GM23338 (cell line): ENCODE measurements around the gene TIMM44. TPM values are rescaled to one million over a fixed set of nuclear protein-coding genes. Genes with fewer than 3 reads are reported as not detected.

Experiments
- ATAC-seq: fragments of 200-7000 bp; cut with Tn5 transposase; 3 replicates; pipeline ENCODE4 v1.9.1; 2020
- DNase-seq: peaks from one replicate; pipeline ENCODE4 v3.0.0-alpha.2; 2015; ENCODE audit warnings: low spot score
- H2AFZ ChIP-seq: fragments of 200-600 bp; sonication (generic); 2 replicates; pipeline ENCODE4 v1.8.0; 2016; ENCODE audit warnings: antibody characterized with exemption, mild to moderate bottlenecking, moderate library complexity
- H3F3A ChIP-seq: fragments of 200-600 bp; sonication (generic); replicated peaks from 2 replicates; pipeline ENCODE4 v1.8.0; 2017; ENCODE audit warnings: antibody characterized with exemption, mixed run types, low read depth
- H3K27ac ChIP-seq: fragments of 200-600 bp; sonication (generic); 2 replicates; pipeline ENCODE4 v1.6.1; 2016; ENCODE audit warnings: low read depth
- H3K27me3 ChIP-seq: fragments of 200-600 bp; sonication (generic); 2 replicates; pipeline ENCODE4 v1.8.0; 2016; ENCODE audit warnings: mild to moderate bottlenecking, mixed run types, moderate library complexity; ENCODE audit not compliant: insufficient read depth
- H3K36me3 ChIP-seq: fragments of 200-600 bp; sonication (generic); 2 replicates; pipeline ENCODE4 v1.8.0; 2016; ENCODE audit warnings: mild to moderate bottlenecking; ENCODE audit not compliant: insufficient read depth
- H3K4me1 ChIP-seq: fragments of 200-600 bp; sonication (generic); 2 replicates; pipeline ENCODE4 v1.8.0; 2016; ENCODE audit warnings: mild to moderate bottlenecking, moderate library complexity; ENCODE audit not compliant: insufficient read depth
- H3K4me2 ChIP-seq: fragments of 200-600 bp; sonication (generic); 2 replicates; pipeline ENCODE4 v1.7.1; 2017; ENCODE audit warnings: mixed run types
- H3K4me3 ChIP-seq: fragments of 200-600 bp; sonication (generic); 2 replicates; pipeline ENCODE4 v1.6.1; 2016; ENCODE audit warnings: mixed run types
- H3K79me2 ChIP-seq: fragments of 200-600 bp; sonication (generic); replicated peaks from 2 replicates; pipeline ENCODE4 v1.8.0; 2017; ENCODE audit warnings: mild to moderate bottlenecking; ENCODE audit not compliant: insufficient read depth
- H3K9me2 ChIP-seq: fragments of 200-600 bp; sonication (generic); 2 replicates; pipeline ENCODE4 v1.8.0; 2017; ENCODE audit not compliant: insufficient read depth
- H4K20me1 ChIP-seq: fragments of 200-600 bp; sonication (generic); replicated peaks from 2 replicates; pipeline ENCODE4 v1.8.0; 2017; ENCODE audit warnings: mild to moderate bottlenecking; ENCODE audit not compliant: insufficient read depth
- H3K27ac Mint-ChIP-seq: 2 replicates; pipeline ENCODE4 v1.8.0; 2020; ENCODE audit warnings: inconsistent platforms, mild to moderate bottlenecking, moderate library complexity, mixed read lengths
- H3K27me3 Mint-ChIP-seq: 3 replicates; pipeline ENCODE4 v1.8.0; 2022; ENCODE audit warnings: low read depth, mild to moderate bottlenecking, moderate library complexity, mixed read lengths, inconsistent platforms; ENCODE audit not compliant: insufficient read depth, poor library complexity
- H3K36me3 Mint-ChIP-seq: 3 replicates; pipeline ENCODE4 v1.8.0; 2021; ENCODE audit warnings: low read depth, mild to moderate bottlenecking, inconsistent platforms, moderate library complexity, mixed read lengths
- H3K4me1 Mint-ChIP-seq: 3 replicates; pipeline ENCODE4 v1.8.0; 2020; ENCODE audit warnings: mild to moderate bottlenecking, inconsistent platforms, mixed read lengths
- H3K4me3 Mint-ChIP-seq: 3 replicates; pipeline ENCODE4 v1.8.0; 2021; ENCODE audit warnings: moderate library complexity, mild to moderate bottlenecking, inconsistent platforms, mixed read lengths
- H3K9me3 Mint-ChIP-seq: 3 replicates; pipeline ENCODE4 v1.8.0; 2020; ENCODE audit warnings: moderate library complexity, mild to moderate bottlenecking, inconsistent platforms, mixed read lengths
- CREB1 ChIP-seq: fragments of 250-450 bp; sonication (Bioruptor Pico); IDR thresholded peaks from 2 replicates; pipeline ENCODE4 v1.5.0; 2020; ENCODE audit warnings: low read depth, mild to moderate bottlenecking, moderate library complexity
- CTCF ChIP-seq, 2 experiments: fragments of 200-600 bp in 1 of 2; sonication (generic) in 1 of 2; conservative IDR thresholded peaks; 2 replicates each; pipeline versions ENCODE4 v1.5.1 to v1.6.1; 2016 to 2017; ENCODE audit warnings: antibody characterized with exemption in 2 of 2, low read depth in 2 of 2, mild to moderate bottlenecking in 2 of 2, moderate library complexity in 1 of 2
- ETS1 ChIP-seq: IDR thresholded peaks from 2 replicates; pipeline ENCODE4 v1.6.1; 2016; ENCODE audit warnings: antibody characterized with exemption
- EZH2 ChIP-seq: fragments of 200-600 bp; sonication (generic); IDR thresholded peaks from one replicate; pipeline ENCODE4 v1.8.0; 2017; ENCODE audit warnings: antibody characterized with exemption, mild to moderate bottlenecking, low read depth; ENCODE audit not compliant: unreplicated experiment
- EZH2phosphoT487 ChIP-seq: fragments of 200-600 bp; sonication (generic); IDR thresholded peaks from one replicate; pipeline ENCODE4 v1.8.1; 2018; ENCODE audit warnings: antibody characterized with exemption; ENCODE audit not compliant: unreplicated experiment
- JUNB ChIP-seq: IDR thresholded peaks from one replicate; pipeline ENCODE4 v1.6.1; 2016; ENCODE audit warnings: antibody characterized with exemption; ENCODE audit not compliant: unreplicated experiment
- NANOG ChIP-seq: IDR thresholded peaks from 2 replicates; pipeline ENCODE4 v1.6.1; 2016; ENCODE audit warnings: antibody characterized with exemption, borderline replicate concordance
- POLR2AphosphoS5 ChIP-seq: IDR thresholded peaks from 2 replicates; pipeline ENCODE4 v1.6.1; 2016; ENCODE audit warnings: antibody characterized with exemption, low read depth
- REST ChIP-seq: IDR thresholded peaks from one replicate; pipeline ENCODE4 v1.6.1; 2018; ENCODE audit warnings: antibody characterized with exemption; ENCODE audit not compliant: unreplicated experiment
- STAT1 ChIP-seq: IDR thresholded peaks from one replicate; pipeline ENCODE4 v1.6.1; 2016; ENCODE audit warnings: antibody characterized with exemption; ENCODE audit not compliant: unreplicated experiment
- ZNF114 ChIP-seq: fragments of 250-450 bp; sonication (Bioruptor Pico); IDR thresholded peaks from 2 replicates; pipeline ENCODE4 v1.5.0; 2020; ENCODE audit warnings: mild to moderate bottlenecking, moderate library complexity
- ZNF331 ChIP-seq: fragments of 250-450 bp; sonication (Bioruptor Pico); IDR thresholded peaks from 2 replicates; pipeline ENCODE4 v1.5.0; 2020; ENCODE audit warnings: low read depth, mild to moderate bottlenecking, moderate library complexity
- ZNF462 ChIP-seq: fragments of 250-450 bp; sonication (Bioruptor Pico); IDR thresholded peaks from 2 replicates; pipeline ENCODE4 v1.5.0; 2020; ENCODE audit warnings: mild to moderate bottlenecking, moderate library complexity
- polyA plus RNA-seq: library from polyadenylated mRNA; unstranded; fragments of >200 nt; fragmentation: Nextera tagmentation; extraction: Ambion mirVana; gene quantifications from 2 replicates; pipeline ENCODE4 v1.2.1, GENCODE V29; 2016
- total RNA-seq: library from RNA; depleted of rRNA; stranded (reverse); fragments of >200 nt; shearing (Covaris generic); gene quantifications from 2 replicates; pipeline ENCODE4 v1.2.3, GENCODE V29; 2014

TIMM44 gene
- total and polyA plus RNA-seq, 2 experiments from 2014 or later, result 125 to 128 TPM

- ATAC-seq (no peak), DNase-seq (no peak)
- Histone ChIP-seq H4K20me1 (no peaks in the 10 kb centered on the region; the same call in 1 of the 2 replicates), H3K79me2 (peaks cover 5% of the 10 kb centered on the region), H3K9me2 (no peaks in the 10 kb centered on the region), H3F3A (peaks cover 6% of the 10 kb centered on the region; the same call in 1 of the 2 replicates), H3K36me3 (no peaks in the 10 kb centered on the region), H2AFZ (no peak overlapping the region), H3K4me1 (peaks cover 9% of the 10 kb centered on the region), H3K4me2 (no peak overlapping the region), H3K27me3 (no peaks in the 10 kb centered on the region), H3K27ac (no peak overlapping the region), H3K4me3 (no peak overlapping the region)
- H3K36me3 Mint-ChIP-seq, result peaks cover 14% of the 10 kb centered on the region; the same call in 2 of the 3 replicates
- peaks cover 23% of the 10 kb centered on the region for H3K27me3 Mint-ChIP-seq
- H3K4me3 Mint-ChIP-seq, result no peak overlapping the region
- H3K4me1 Mint-ChIP-seq, result peaks cover 12% of the 10 kb centered on the region
- H3K27ac Mint-ChIP-seq, result no peak overlapping the region
- TF ChIP-seq ZNF114 (no peak), EZH2phosphoT487 (no peak), CTCF (conservative IDR thresholded peaks at IDR 0.05; ENCODE audit: low read depth in 2 of 2) (no peak), POLR2AphosphoS5 (no peak), ETS1 (no peak), STAT1 (no peak), EZH2 (no peak), CREB1 (CRISPR knock-in tag) (no peak), ZNF462 (CRISPR knock-in tag) (no peak), JUNB (no peak), ZNF331 (no peak), NANOG (no peak), REST (no peak)
- peaks cover 6% of the 10 kb centered on the region; the same call in 1 of the 3 replicates for H3K9me3 Mint-ChIP-seq
These were observed 43.6 kb downstream of the TIMM44 start for GRCh38 chr19:7899751-7900378.
